HepG2 (cell line): ENCODE data around the gene DUSP7. TPM values are rescaled to one million over a fixed set of nuclear protein-coding genes. Genes with fewer than 3 reads are reported as not detected.

Source experiments
- ATRX ChIP-seq: sonication (generic); formaldehyde crosslinking; IDR thresholded peaks from 2 replicates; pipeline ENCODE4 v1.4.0; 2020; ENCODE audit warnings: missing genetic modification reagents, borderline replicate concordance
- GABPB1 ChIP-seq: IDR thresholded peaks from 2 replicates; pipeline ENCODE4 v1.6.1; 2016; ENCODE audit warnings: mild to moderate bottlenecking, missing genetic modification reagents, moderate library complexity, missing compliant biosample characterization
- HBP1 ChIP-seq: IDR thresholded peaks from 2 replicates; pipeline ENCODE4 v1.6.1; 2016; ENCODE audit warnings: low read depth, control low read depth
- HNRNPK ChIP-seq: fragments of 200-400 bp; formaldehyde crosslinking; IDR thresholded peaks from 2 replicates; pipeline ENCODE4 v1.6.1; 2018; ENCODE audit warnings: low read length, low read depth, moderate library complexity, mild to moderate bottlenecking; ENCODE audit not compliant: poor library complexity, severe bottlenecking
- NBN ChIP-seq: fragments of 450-650 bp; conservative IDR thresholded peaks from 2 replicates; pipeline ENCODE4 v1.6.1; 2017
- NONO ChIP-seq, 2 experiments: fragments of 450-650 bp in 1 of 2; sonication (generic) in 1 of 2; formaldehyde crosslinking in 1 of 2; IDR thresholded peaks in 1 of 2; conservative IDR thresholded peaks in 1 of 2; 2 replicates each; pipeline versions ENCODE4 v1.6.1 to v1.8.0; 2017 to 2022; ENCODE audit warnings: mild to moderate bottlenecking in 1 of 2, missing genetic modification reagents in 1 of 2, moderate library complexity in 1 of 2
- NR2F6 ChIP-seq, 2 experiments: IDR thresholded peaks; 2 replicates each; pipeline ENCODE4 v1.6.1; 2016; ENCODE audit warnings: antibody characterized with exemption in 1 of 2, mild to moderate bottlenecking in 1 of 2
- POGZ ChIP-seq: sonication (generic); formaldehyde crosslinking; IDR thresholded peaks from 2 replicates; pipeline ENCODE4 v1.4.0; 2020; ENCODE audit warnings: mild to moderate bottlenecking, missing genetic modification reagents
- SIN3B ChIP-seq: fragments of 150-350 bp; IDR thresholded peaks from 2 replicates; pipeline ENCODE4 v1.6.1; 2014; ENCODE audit warnings: low read length
- SMAD3 ChIP-seq: sonication (generic); formaldehyde crosslinking; IDR thresholded peaks from 2 replicates; pipeline ENCODE4 v1.4.0; 2020; ENCODE audit warnings: missing genetic modification reagents
- XBP1 ChIP-seq: sonication (generic); formaldehyde crosslinking; IDR thresholded peaks from 2 replicates; pipeline ENCODE4 v1.5.0; 2020; ENCODE audit warnings: missing genetic modification reagents
- ZBED4 ChIP-seq: sonication (generic); formaldehyde crosslinking; IDR thresholded peaks from 2 replicates; pipeline ENCODE4 v1.4.0; 2020; ENCODE audit warnings: missing genetic modification reagents, borderline replicate concordance
- ZBTB7B ChIP-seq: sonication (generic); formaldehyde crosslinking; IDR thresholded peaks from 2 replicates; pipeline ENCODE4 v1.4.0; 2020; ENCODE audit warnings: missing genetic modification reagents
- ZNF292 ChIP-seq: sonication (generic); formaldehyde crosslinking; IDR thresholded peaks from 2 replicates; pipeline ENCODE4 v1.8.1; 2022; ENCODE audit warnings: mild to moderate bottlenecking, low read depth, missing genetic modification reagents, borderline replicate concordance
- ZNF609 ChIP-seq: sonication (generic); formaldehyde crosslinking; IDR thresholded peaks from 2 replicates; pipeline ENCODE4 v1.4.0; 2020; ENCODE audit warnings: mild to moderate bottlenecking, missing genetic modification reagents, borderline replicate concordance
- ZNF788 ChIP-seq: sonication (generic); formaldehyde crosslinking; IDR thresholded peaks from 2 replicates; pipeline ENCODE4 v1.5.0; 2020; ENCODE audit warnings: mild to moderate bottlenecking, missing genetic modification reagents, borderline replicate concordance
- polyA plus RNA-seq, 8 experiments: library from polyadenylated mRNA; depleted of rRNA in 3 of 8; stranded (reverse) in 7 of 8; unstranded in 1 of 8; fragments of >200 nt; fragmentation: Illumina TruSeq in 4 of 8; extraction: Trizol in 4 of 8; gene quantifications; 2 replicates each; pipeline versions ENCODE4 v1.2.1 to v1.2.3, GENCODE V29; 2011 to 2016; ENCODE audit warnings: low read depth in 4 of 8, missing spikeins in 1 of 8, mixed read lengths in 1 of 8; ENCODE audit not compliant: insufficient read depth in 1 of 8
- total RNA-seq, 5 experiments: library from RNA; depleted of rRNA; stranded (reverse); fragments of >200 nt; fragmentation: Illumina TruSeq; extraction: Trizol; gene quantifications; 2 replicates each; pipeline ENCODE4 v1.2.3, GENCODE V29; 2016; ENCODE audit warnings: low read depth in 1 of 5
- TF ChIP-seq, protein P1 (sequence below), 2 experiments: sonication (generic) in 1 of 2; formaldehyde crosslinking in 1 of 2; IDR thresholded peaks; 2 replicates each; pipeline versions ENCODE4 v1.4.0 to v1.6.1; 2018 to 2020; ENCODE audit warnings: missing genetic modification reagents in 2 of 2, borderline replicate concordance in 1 of 2, low read depth in 1 of 2, mild to moderate bottlenecking in 1 of 2, missing biosample characterization in 1 of 2

DUSP7 gene
- total and polyA plus RNA-seq, 2 of the 13 experiments (the other 11 are each of a cell fraction or from before 2014, with no cell fraction given) = 6.6 to 8.8 TPM

- TF ChIP-seq ZNF609 (CRISPR knock-in tag) = no peak
- TF ChIP-seq XBP1 = no peak
- peak; percentile 99 for TF ChIP-seq ZBTB7B
- no peak for TF ChIP-seq ATRX (CRISPR knock-in tag)
- TF ChIP-seq ZNF788 = no peak; the same call in 1 of the 2 replicates
- no peak for TF ChIP-seq NR2F6 (IDR thresholded peaks at IDR 0.05)
- 0 out of 2 replicates have a peak, but pooled peaks have one; percentile 41 for TF ChIP-seq NR2F6 (CRISPR knock-in tag; IDR thresholded peaks at IDR 0.05)
- TF ChIP-seq ZBED4 (CRISPR knock-in tag) = peak; percentile 70; the same call in 1 of the 2 replicates
- TF ChIP-seq, protein P1, sequence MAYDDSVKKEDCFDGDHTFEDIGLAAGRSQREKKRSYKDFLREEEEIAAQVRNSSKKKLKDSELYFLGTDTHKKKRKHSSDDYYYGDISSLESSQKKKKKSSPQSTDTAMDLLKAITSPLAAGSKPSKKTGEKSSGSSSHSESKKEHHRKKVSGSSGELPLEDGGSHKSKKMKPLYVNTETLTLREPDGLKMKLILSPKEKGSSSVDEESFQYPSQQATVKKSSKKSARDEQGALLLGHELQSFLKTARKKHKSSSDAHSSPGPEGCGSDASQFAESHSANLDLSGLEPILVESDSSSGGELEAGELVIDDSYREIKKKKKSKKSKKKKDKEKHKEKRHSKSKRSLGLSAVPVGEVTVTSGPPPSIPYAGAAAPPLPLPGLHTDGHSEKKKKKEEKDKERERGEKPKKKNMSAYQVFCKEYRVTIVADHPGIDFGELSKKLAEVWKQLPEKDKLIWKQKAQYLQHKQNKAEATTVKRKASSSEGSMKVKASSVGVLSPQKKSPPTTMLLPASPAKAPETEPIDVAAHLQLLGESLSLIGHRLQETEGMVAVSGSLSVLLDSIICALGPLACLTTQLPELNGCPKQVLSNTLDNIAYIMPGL (CRISPR knock-in tag; IDR thresholded peaks at IDR 0.05; ENCODE audit: borderline replicate concordance in 1 of 2, low read depth in 1 of 2) = peak; percentile 91
- TF ChIP-seq SMAD3 (CRISPR knock-in tag) = peak; percentile 50; the same call in 1 of the 2 replicates
- no peak for TF ChIP-seq HBP1
- TF ChIP-seq SIN3B = no peak
- TF ChIP-seq NBN = no peak
- peak; percentile 55 for TF ChIP-seq GABPB1
- no peak for TF ChIP-seq HNRNPK
- peak; percentile 15; the same call in 1 of the 2 replicates for TF ChIP-seq ZNF292
- no peak for TF ChIP-seq NONO (IDR thresholded peaks at IDR 0.05)
- TF ChIP-seq NONO (CRISPR knock-in tag; conservative IDR thresholded peaks at IDR 0.05) = 0 out of 2 replicates have a peak, but pooled peaks have one; percentile 58
- TF ChIP-seq POGZ = no peak
Measured at GRCh38 chr3:52001443-52001974, 54.9 kb downstream of the DUSP7 start (continued).
